HG03457 (cell line): ENCODE measurements around the gene KRTAP4-5.
"Not testable (repeated sequence)": the region's sequence is repeated elsewhere in the genome, so short reads cannot be mapped to it uniquely, and the experiment has no call there.

ENCODE experiments used
- ATAC-seq: cut with Tn5 transposase; IDR thresholded peaks from one replicate; pipeline ENCODE4 v1.9.1; 2021; ENCODE audit warnings: moderate number of reproducible peaks; ENCODE audit not compliant: unreplicated experiment

KRTAP4-5 gene

GRCh38 chr17:41149652-41149985 is at the start of gene KRTAP4-5:
Gene KRTAP4-5, minus strand, starts transcription at chr17:41149825. Its CDS starts 58 bp downstream, at chr17:41149767.
- ATAC-seq: no peak

GRCh38 chr17:41196068-41196467 is 46.4 kb upstream of the KRTAP4-5 start:
- ATAC-seq: no peak

- no peak for ATAC-seq
Observed at GRCh38 chr17:41190328-41190727, 40.7 kb upstream of the KRTAP4-5 start.

GRCh38 chr17:41189837-41190318 is 40.3 kb upstream of the KRTAP4-5 start, which contains the start of gene KRTAP9-1:
Gene KRTAP9-1, plus strand, starts transcription at chr17:41189887. Its CDS starts 0 bp downstream, at chr17:41189887.
- not testable (repeated sequence) for ATAC-seq

- ATAC-seq: no peak
Observed at GRCh38 chr17:41186872-41187271, 37.2 kb upstream of the KRTAP4-5 start.

GRCh38 chr17:41185001-41185400 is 35.4 kb upstream of the KRTAP4-5 start:
- ATAC-seq: no peak

- ATAC-seq: no peak
Observed at GRCh38 chr17:41184480-41184961, 34.9 kb upstream of the KRTAP4-5 start, which contains the start of gene KRTAP4-1. Gene KRTAP4-1, minus strand, starts transcription at chr17:41184911. Its CDS starts 57 bp downstream, at chr17:41184854.

- ATAC-seq: no peak
Observed at GRCh38 chr17:41178843-41179616, 29.4 kb upstream of the KRTAP4-5 start.

- ATAC-seq: no peak
Observed at GRCh38 chr17:41178341-41178740, 28.7 kb upstream of the KRTAP4-5 start.

GRCh38 chr17:41177727-41178271 is 28.2 kb upstream of the KRTAP4-5 start, which contains the start of gene KRTAP4-2:
Gene KRTAP4-2, minus strand, starts transcription at chr17:41178221. Its CDS starts 57 bp downstream, at chr17:41178164.
- ATAC-seq: no peak

- ATAC-seq: no peak
Observed at GRCh38 chr17:41176744-41177387, 27.2 kb upstream of the KRTAP4-5 start.

- ATAC-seq: no peak
Observed at GRCh38 chr17:41171886-41172285, 22.3 kb upstream of the KRTAP4-5 start.

- ATAC-seq: no peak
Observed at GRCh38 chr17:41168121-41168520, 18.5 kb upstream of the KRTAP4-5 start, which contains the start of gene KRTAP4-3. Gene KRTAP4-3, minus strand, starts transcription at chr17:41168221. Its CDS starts 49 bp downstream, at chr17:41168172.

- no peak for ATAC-seq
Observed at GRCh38 chr17:41167561-41167960, 17.9 kb upstream of the KRTAP4-5 start.

- ATAC-seq: no peak
Observed at GRCh38 chr17:41163828-41164227, 14.2 kb upstream of the KRTAP4-5 start.

GRCh38 chr17:41160648-41161047 is 11.0 kb upstream of the KRTAP4-5 start, which contains the start of gene KRTAP4-4:
Gene KRTAP4-4, minus strand, starts transcription at chr17:41160748. Its CDS starts 57 bp downstream, at chr17:41160691.
- ATAC-seq: no peak

GRCh38 chr17:41160190-41160589 is 10.6 kb upstream of the KRTAP4-5 start:
- ATAC-seq: not testable (repeated sequence)

- no peak for ATAC-seq
Observed at GRCh38 chr17:41153856-41154255, 4.2 kb upstream of the KRTAP4-5 start.

GRCh38 chr17:41151525-41151924 is 1.9 kb upstream of the KRTAP4-5 start:
- no peak for ATAC-seq

- no peak for ATAC-seq
Observed at GRCh38 chr17:41150026-41150425, 401 bp upstream of the KRTAP4-5 start.

GRCh38 chr17:41148971-41149651 is 514 bp downstream of the KRTAP4-5 start:
- not testable (repeated sequence) for ATAC-seq
